Measurements from ENCODE around the gene TRPT1. TPM values are rescaled to one million over a fixed set of nuclear protein-coding genes. Genes with fewer than 3 reads are reported as not detected.

TRPT1 gene
- total RNA-seq, 1 donor from 2014 or later = 42.2 TPM

DNA sequence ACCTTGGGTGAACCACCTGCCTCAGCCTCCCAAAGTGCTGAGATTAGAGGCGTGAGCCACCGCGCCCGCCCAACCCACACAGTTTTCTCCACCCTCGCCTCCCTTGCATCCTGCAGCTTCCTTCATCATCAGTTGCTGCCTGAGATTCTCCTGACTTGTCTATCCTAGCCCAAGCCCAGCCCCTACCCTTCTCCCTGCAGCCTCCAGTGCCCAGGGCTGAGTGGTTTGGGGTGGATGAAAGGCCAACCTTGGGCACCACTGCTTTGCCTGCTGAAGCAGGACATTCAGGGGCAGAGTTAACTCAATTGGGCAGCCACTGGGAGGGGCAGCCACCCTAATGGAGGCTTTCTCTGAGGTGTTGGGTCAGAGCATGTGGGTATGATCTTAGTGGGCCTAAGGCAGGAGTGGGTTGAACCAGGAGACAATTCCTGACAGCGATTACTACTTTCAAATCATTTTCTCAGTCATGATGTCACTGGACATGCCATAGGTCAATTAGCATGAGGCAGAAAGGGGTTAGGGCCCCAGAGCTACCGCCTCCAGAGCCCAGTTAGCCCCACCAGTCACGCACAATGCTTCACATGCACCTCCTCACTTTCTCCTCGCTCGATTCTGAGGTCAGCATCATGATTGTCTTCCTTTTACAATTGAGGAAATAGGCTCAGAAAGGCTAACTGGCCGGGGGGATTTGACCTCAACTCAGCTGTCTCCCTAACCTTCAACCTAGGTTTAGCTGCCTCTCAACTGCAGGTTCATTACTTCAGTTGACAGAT lies 13.9 kb upstream of the TRPT1 start:
- Mint-ChIP-seq H3K27ac (ENCODE audit: unreplicated experiment) (peak overlapping the region; percentile 95), H3K4me3 (ENCODE audit: unreplicated experiment) (peak overlapping the region; percentile 87), H3K27me3 (ENCODE audit: low read depth) (no peaks in the 10 kb centered on the region), H3K9me3 (ENCODE audit: low read depth) (no peaks in the 10 kb centered on the region), H3K4me1 (ENCODE audit: low read depth) (peaks cover 41% of the 10 kb centered on the region), H3K36me3 (ENCODE audit: low read depth) (peaks cover 12% of the 10 kb centered on the region)
- no peak for DNase-seq (ENCODE audit: low spot score)
- TF ChIP-seq, protein P1, sequence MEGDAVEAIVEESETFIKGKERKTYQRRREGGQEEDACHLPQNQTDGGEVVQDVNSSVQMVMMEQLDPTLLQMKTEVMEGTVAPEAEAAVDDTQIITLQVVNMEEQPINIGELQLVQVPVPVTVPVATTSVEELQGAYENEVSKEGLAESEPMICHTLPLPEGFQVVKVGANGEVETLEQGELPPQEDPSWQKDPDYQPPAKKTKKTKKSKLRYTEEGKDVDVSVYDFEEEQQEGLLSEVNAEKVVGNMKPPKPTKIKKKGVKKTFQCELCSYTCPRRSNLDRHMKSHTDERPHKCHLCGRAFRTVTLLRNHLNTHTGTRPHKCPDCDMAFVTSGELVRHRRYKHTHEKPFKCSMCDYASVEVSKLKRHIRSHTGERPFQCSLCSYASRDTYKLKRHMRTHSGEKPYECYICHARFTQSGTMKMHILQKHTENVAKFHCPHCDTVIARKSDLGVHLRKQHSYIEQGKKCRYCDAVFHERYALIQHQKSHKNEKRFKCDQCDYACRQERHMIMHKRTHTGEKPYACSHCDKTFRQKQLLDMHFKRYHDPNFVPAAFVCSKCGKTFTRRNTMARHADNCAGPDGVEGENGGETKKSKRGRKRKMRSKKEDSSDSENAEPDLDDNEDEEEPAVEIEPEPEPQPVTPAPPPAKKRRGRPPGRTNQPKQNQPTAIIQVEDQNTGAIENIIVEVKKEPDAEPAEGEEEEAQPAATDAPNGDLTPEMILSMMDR (IDR thresholded peaks at IDR 0.05) = no peak

DNA sequence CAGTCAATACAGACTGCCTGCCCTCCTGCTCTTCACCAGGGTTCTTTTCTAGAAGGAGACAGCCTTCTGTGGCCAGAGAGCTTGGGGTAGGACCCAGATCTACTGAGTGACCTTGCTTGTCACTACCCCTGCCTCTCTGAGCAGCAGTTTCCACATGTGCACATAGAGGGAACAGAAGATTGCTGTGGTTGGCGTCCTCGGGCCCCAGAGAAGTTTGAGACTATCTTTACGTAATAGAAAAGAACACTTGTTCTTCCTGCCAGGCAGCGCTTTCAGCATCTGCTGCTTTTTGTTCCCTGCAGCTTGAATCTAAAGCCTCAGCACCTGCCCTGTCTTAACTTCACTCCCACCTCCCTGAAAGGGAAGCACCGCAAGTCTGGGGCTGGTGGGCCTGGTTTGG lies 13.0 kb upstream of the TRPT1 start:
- H3K27me3 Mint-ChIP-seq (ENCODE audit: low read depth) = no peaks in the 10 kb centered on the region
- H3K4me3 Mint-ChIP-seq (ENCODE audit: unreplicated experiment) = no peak overlapping the region
- peak overlapping the region; percentile 15 for H3K27ac Mint-ChIP-seq (ENCODE audit: unreplicated experiment)
- TF ChIP-seq, protein P1 (IDR thresholded peaks at IDR 0.05) = no peak
- peaks cover 37% of the 10 kb centered on the region for H3K4me1 Mint-ChIP-seq (ENCODE audit: low read depth)
- H3K9me3 Mint-ChIP-seq (ENCODE audit: low read depth) = no peaks in the 10 kb centered on the region
- DNase-seq (ENCODE audit: low spot score) = no peak
- peaks cover 12% of the 10 kb centered on the region for H3K36me3 Mint-ChIP-seq (ENCODE audit: low read depth)

DNA sequence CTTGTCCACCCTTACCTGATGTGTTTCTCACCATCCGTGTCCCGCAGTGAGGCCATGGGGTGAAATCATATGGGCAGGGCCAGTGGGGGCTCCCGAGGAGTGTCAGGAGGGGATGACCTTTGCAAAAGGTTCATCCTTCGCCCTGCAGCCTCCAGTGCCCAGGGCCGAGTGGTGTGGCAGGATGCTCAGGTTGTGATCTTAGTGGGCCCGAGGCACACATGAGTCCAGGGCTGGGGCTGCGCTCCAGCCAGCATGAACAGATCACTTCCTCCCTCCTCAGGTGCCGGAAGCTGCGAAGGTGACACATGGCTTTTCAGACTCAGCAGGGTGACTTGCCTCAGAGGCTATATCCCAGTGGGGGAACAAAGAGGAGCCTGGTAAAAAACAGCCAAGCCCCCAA lies 12.1 kb upstream of the TRPT1 start:
- H3K9me3 Mint-ChIP-seq (ENCODE audit: low read depth) = no peaks in the 10 kb centered on the region
- H3K27ac Mint-ChIP-seq (ENCODE audit: unreplicated experiment) = peak overlapping the region; percentile 65
- no peak overlapping the region for H3K4me3 Mint-ChIP-seq (ENCODE audit: unreplicated experiment)
- TF ChIP-seq, protein P1 (IDR thresholded peaks at IDR 0.05) = no peak
- no peaks in the 10 kb centered on the region for H3K27me3 Mint-ChIP-seq (ENCODE audit: low read depth)
- peaks cover 36% of the 10 kb centered on the region for H3K4me1 Mint-ChIP-seq (ENCODE audit: low read depth)
- DNase-seq (ENCODE audit: low spot score) = no peak
- peaks cover 7% of the 10 kb centered on the region for H3K36me3 Mint-ChIP-seq (ENCODE audit: low read depth)

DNA sequence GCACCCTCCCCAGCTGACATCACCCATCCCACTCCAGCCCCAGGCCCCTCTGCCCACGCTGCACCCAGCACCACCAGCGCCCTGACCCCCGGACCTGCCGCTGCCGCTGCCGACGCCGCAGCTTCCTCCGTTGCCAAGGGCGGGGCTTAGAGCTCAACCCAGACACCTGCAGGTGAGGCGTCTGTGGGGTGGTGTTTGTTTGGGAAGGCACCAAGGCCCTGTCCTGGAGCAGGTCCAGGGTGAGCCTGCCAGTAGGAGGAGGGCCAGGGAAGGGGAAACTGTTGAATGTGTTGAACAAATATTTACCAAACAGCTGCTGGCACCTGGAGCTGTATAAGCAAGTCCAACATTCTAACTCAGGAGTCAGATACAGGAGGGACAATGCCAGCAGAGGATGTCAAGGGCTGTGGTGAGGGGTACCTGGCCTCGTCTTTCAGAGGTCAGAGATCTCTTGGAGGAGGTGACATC lies 11.5 kb upstream of the TRPT1 start:
- no peaks in the 10 kb centered on the region for H3K27me3 Mint-ChIP-seq (ENCODE audit: low read depth)
- no peak overlapping the region for H3K4me3 Mint-ChIP-seq (ENCODE audit: unreplicated experiment)
- H3K9me3 Mint-ChIP-seq (ENCODE audit: low read depth) = no peaks in the 10 kb centered on the region
- H3K4me1 Mint-ChIP-seq (ENCODE audit: low read depth) = peaks cover 36% of the 10 kb centered on the region
- TF ChIP-seq, protein P1 (IDR thresholded peaks at IDR 0.05) = no peak
- peaks cover 7% of the 10 kb centered on the region for H3K36me3 Mint-ChIP-seq (ENCODE audit: low read depth)
- H3K27ac Mint-ChIP-seq (ENCODE audit: unreplicated experiment) = no peak overlapping the region
- peak; percentile 90 for DNase-seq (ENCODE audit: low spot score)

DNA sequence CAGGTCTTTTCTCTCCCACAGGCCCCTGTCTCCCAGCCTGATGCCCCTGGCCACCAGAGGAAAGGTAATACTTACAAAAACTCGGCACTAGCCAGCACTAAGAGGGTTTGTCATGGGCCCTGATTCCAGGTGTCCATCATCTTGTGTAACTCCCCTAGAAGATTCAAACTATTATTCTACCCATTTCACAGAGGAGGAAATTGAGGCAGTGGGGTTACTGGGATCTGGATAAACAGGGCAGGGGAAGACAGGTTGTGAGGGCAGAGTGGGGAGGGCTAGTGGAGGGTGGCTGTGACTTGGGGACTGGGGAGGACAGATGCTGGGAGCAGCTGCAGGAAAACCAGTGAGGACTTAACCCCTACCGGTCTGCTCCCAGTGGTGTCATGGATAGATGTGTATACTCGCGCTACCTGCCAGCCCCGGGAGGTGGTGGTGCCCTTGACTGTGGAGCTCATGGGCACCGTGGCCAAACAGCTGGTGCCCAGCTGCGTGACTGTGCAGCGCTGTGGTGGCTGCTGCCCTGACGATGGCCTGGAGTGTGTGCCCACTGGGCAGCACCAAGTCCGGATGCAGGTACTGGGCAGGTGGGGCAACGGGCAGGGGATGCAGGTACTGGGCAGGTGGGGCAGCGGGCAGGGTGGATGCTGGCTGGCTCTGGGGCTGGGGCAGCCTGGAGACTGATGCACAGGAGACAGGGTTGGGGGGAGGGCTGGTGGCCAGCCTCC lies 9.6 kb upstream of the TRPT1 start:
- H3K27ac Mint-ChIP-seq (ENCODE audit: unreplicated experiment) = peak overlapping the region; percentile 79

More for the DNA sequence above, 9.6 kb upstream of the TRPT1 start:
- H3K27me3 Mint-ChIP-seq (ENCODE audit: low read depth) = no peaks in the 10 kb centered on the region
- TF ChIP-seq, protein P1 (IDR thresholded peaks at IDR 0.05) = no peak
- H3K4me1 Mint-ChIP-seq (ENCODE audit: low read depth) = peaks cover 47% of the 10 kb centered on the region
- H3K4me3 Mint-ChIP-seq (ENCODE audit: unreplicated experiment) = peak overlapping the region; percentile 81
- peak; percentile 90 for DNase-seq (ENCODE audit: low spot score)
- H3K36me3 Mint-ChIP-seq (ENCODE audit: low read depth) = peaks cover 7% of the 10 kb centered on the region
- H3K9me3 Mint-ChIP-seq (ENCODE audit: low read depth) = no peaks in the 10 kb centered on the region

All from chondrocyte (in vitro differentiated cells).